Measurements from ENCODE around the gene DDB1. TPM values are rescaled to one million over a fixed set of nuclear protein-coding genes. Genes with fewer than 3 reads are reported as not detected.

The DDB1 gene
- polyA plus RNA-seq, 1 of the 3 experiments (the other 2 are of a cell fraction) = 170 TPM

- H3K36me3 ChIP-seq (replicated peaks in 1 of 2; ENCODE audit: control insufficient read depth in 1 of 2, insufficient read depth in 2 of 2, low read length in 1 of 2) = no peaks in the 10 kb centered on the region
- H3K27me3 ChIP-seq (ENCODE audit: insufficient read depth) = no peaks in the 10 kb centered on the region
- CTCF ChIA-PET = interaction anchor here (1.1 to 2.6 kb wide), 2 partner anchors 12 to 68 kb away, joined by 3 to 7 read pairs; no protein-coding TSS in a partner anchor
- no peaks in the 10 kb centered on the region for H3F3A ChIP-seq (replicated peaks; ENCODE audit: insufficient read depth)
- no peak overlapping the region for H3K9ac ChIP-seq
- no peak overlapping the region for H3K4me2 ChIP-seq
- no peaks in the 10 kb centered on the region for H3K9me2 ChIP-seq
- POLR2A ChIA-PET = no interaction called here
- no peak overlapping the region for H3K4me3 ChIP-seq (ENCODE audit: low read depth in 2 of 2, low read length in 1 of 2)
- H3K9me3 ChIP-seq = no peaks in the 10 kb centered on the region
- 72% methylated on average over 8 of the region's 15 CpGs for WGBS (ENCODE audit: low lambda C conversion rate)
- no peak for DNase-seq
- no peaks in the 10 kb centered on the region for H4K20me1 ChIP-seq (ENCODE audit: insufficient read depth)
- no peak overlapping the region for H2AFZ ChIP-seq (ENCODE audit: low read depth)
- H3K79me2 ChIP-seq (ENCODE audit: insufficient read depth) = no peaks in the 10 kb centered on the region
- TF ChIP-seq PBX3 (IDR thresholded peaks at IDR 0.05) (no peak), NRF1 (IDR thresholded peaks at IDR 0.05; ENCODE audit: low read depth, low read length) (no peak), RCOR1 (IDR thresholded peaks at IDR 0.05; ENCODE audit: low read length) (no peak), FOXM1 (IDR thresholded peaks at IDR 0.05; ENCODE audit: low read depth) (no peak), TCF12 (IDR thresholded peaks at IDR 0.05) (no peak), EZH2phosphoT487 (IDR thresholded peaks at IDR 0.05; ENCODE audit: borderline replicate concordance, low read depth) (no peak), ZBTB33 (IDR thresholded peaks at IDR 0.05; ENCODE audit: borderline replicate concordance, low read depth) (no peak), POLR2AphosphoS5 (IDR thresholded peaks at IDR 0.05; ENCODE audit: low read depth, low read length) (no peak), EP300 (IDR thresholded peaks at IDR 0.05; ENCODE audit: borderline replicate concordance in 1 of 2, low read depth in 1 of 2, low read length in 1 of 2) (no peak), RFX5 (IDR thresholded peaks at IDR 0.05; ENCODE audit: low read length) (no peak)
- no peak overlapping the region for H3K27ac ChIP-seq (ENCODE audit: low read depth in 2 of 2, low read length in 1 of 2)
- H3K4me1 ChIP-seq (ENCODE audit: control insufficient read depth in 1 of 2, insufficient read depth in 2 of 2, low read depth in 1 of 2, low read length in 1 of 2) = no peaks in the 10 kb centered on the region
Observed at GRCh38 chr11:61268588-61269250, 64.2 kb downstream of the DDB1 start.

- Histone ChIP-seq H3K4me1 (ENCODE audit: control insufficient read depth in 1 of 2, insufficient read depth in 2 of 2, low read depth in 1 of 2, low read length in 1 of 2) (no peaks in the 10 kb centered on the region), H3K79me2 (ENCODE audit: insufficient read depth) (no peaks in the 10 kb centered on the region), H3K4me3 (ENCODE audit: low read depth in 2 of 2, low read length in 1 of 2) (no peak overlapping the region), H4K20me1 (ENCODE audit: insufficient read depth) (no peaks in the 10 kb centered on the region), H3K27me3 (ENCODE audit: insufficient read depth) (no peaks in the 10 kb centered on the region), H3K27ac (ENCODE audit: low read depth in 2 of 2, low read length in 1 of 2) (no peak overlapping the region), H3F3A (replicated peaks; ENCODE audit: insufficient read depth) (no peaks in the 10 kb centered on the region), H3K4me2 (no peak overlapping the region), H2AFZ (ENCODE audit: low read depth) (no peak overlapping the region), H3K9ac (no peak overlapping the region), H3K9me3 (no peaks in the 10 kb centered on the region), H3K36me3 (replicated peaks in 1 of 2; ENCODE audit: control insufficient read depth in 1 of 2, insufficient read depth in 2 of 2, low read length in 1 of 2) (no peaks in the 10 kb centered on the region), H3K9me2 (no peaks in the 10 kb centered on the region)
- ChIA-PET POLR2A (no interaction called here), CTCF (interaction anchor here (0.6 to 2.6 kb wide), 3 partner anchors 11 to 353 kb away, joined by 3 to 7 read pairs (median 3); no protein-coding TSS in a partner anchor)
- TF ChIP-seq PBX3 (IDR thresholded peaks at IDR 0.05) (no peak), CHD2 (IDR thresholded peaks at IDR 0.05; ENCODE audit: low read length, partially characterized antibody) (no peak), TCF12 (IDR thresholded peaks at IDR 0.05) (no peak), YY1 (IDR thresholded peaks at IDR 0.05; ENCODE audit: low read depth) (no peak), SIN3A (IDR thresholded peaks at IDR 0.05; ENCODE audit: borderline replicate concordance, low read depth, low read length) (no peak), SMC3 (IDR thresholded peaks at IDR 0.05; ENCODE audit: low read depth, low read length) (no peak), USF1 (IDR thresholded peaks at IDR 0.05; ENCODE audit: borderline replicate concordance, low read depth) (no peak), EP300 (IDR thresholded peaks at IDR 0.05; ENCODE audit: borderline replicate concordance in 1 of 2, low read depth in 1 of 2, low read length in 1 of 2) (no peak)
- DNase-seq = no peak
- no CpG with 5 or more reads among the region's 6 CpGs for WGBS (ENCODE audit: low lambda C conversion rate)
Observed at GRCh38 chr11:61267437-61267841, 65.5 kb downstream of the DDB1 start.

All from SK-N-SH (cell line).